NCI-H748 treated with DMSO at 0.1 percent for 48 hours (cell line): ENCODE measurements around the gene SMC1B.
A peak's percentile ranks its signal among the peaks of the same experiment; 100 is the strongest.
"Not testable (repeated sequence)": the region's sequence is repeated elsewhere in the genome, so short reads cannot be mapped to it uniquely, and the experiment has no call there.

Source experiments
- DNase-seq: peaks from one replicate; lab custom pipeline; 2025; lab: John Stamatoyannopoulos, UW

SMC1B gene

GRCh38 chr22:45413368-45414211 lies at the start of gene SMC1B, which contains the start of gene RIBC2:
TSS of gene SMC1B (minus strand) at chr22:45413599. CDS start at chr22:45413567, 32 bp downstream.
TSS of gene RIBC2 (plus strand) at chr22:45413693. CDS start at chr22:45413887, 194 bp downstream.
- peak; percentile 85 for DNase-seq

GRCh38 chr22:45462034-45462655 lies 48.7 kb upstream of the SMC1B start:
- DNase-seq, result no peak

- no peak for DNase-seq
Measured at GRCh38 chr22:45460288-45461109, 47.1 kb upstream of the SMC1B start.

GRCh38 chr22:45459235-45459634 lies 45.8 kb upstream of the SMC1B start:
- DNase-seq, result no peak

GRCh38 chr22:45458532-45458931 lies 45.1 kb upstream of the SMC1B start:
- no peak for DNase-seq

- no peak for DNase-seq
Measured at GRCh38 chr22:45456811-45457210, 43.4 kb upstream of the SMC1B start.

GRCh38 chr22:45455621-45456020 lies 42.2 kb upstream of the SMC1B start:
- DNase-seq, result no peak

- DNase-seq, result no peak
Measured at GRCh38 chr22:45455212-45455611, 41.8 kb upstream of the SMC1B start.

- no peak for DNase-seq
Measured at GRCh38 chr22:45454275-45454674, 40.9 kb upstream of the SMC1B start.

GRCh38 chr22:45453764-45454163 lies 40.4 kb upstream of the SMC1B start:
- no peak for DNase-seq

GRCh38 chr22:45452565-45453379 lies 39.4 kb upstream of the SMC1B start:
- DNase-seq, result no peak

- no peak for DNase-seq
Measured at GRCh38 chr22:45451972-45452371, 38.6 kb upstream of the SMC1B start.

- no peak for DNase-seq
Measured at GRCh38 chr22:45450921-45451651, 37.7 kb upstream of the SMC1B start.

GRCh38 chr22:45450101-45450785 lies 36.8 kb upstream of the SMC1B start:
- DNase-seq, result no peak

GRCh38 chr22:45449442-45449841 lies 36.0 kb upstream of the SMC1B start:
- not testable (repeated sequence) for DNase-seq

- no peak for DNase-seq
Measured at GRCh38 chr22:45448431-45448830, 35.0 kb upstream of the SMC1B start.

- not testable (repeated sequence) for DNase-seq
Measured at GRCh38 chr22:45447596-45447995, 34.2 kb upstream of the SMC1B start.

GRCh38 chr22:45446216-45446615 lies 32.8 kb upstream of the SMC1B start:
- DNase-seq, result no peak

GRCh38 chr22:45445031-45445710 lies 31.8 kb upstream of the SMC1B start:
- DNase-seq, result no peak

- DNase-seq, result no peak
Measured at GRCh38 chr22:45444168-45444567, 30.8 kb upstream of the SMC1B start.
